ENCODE results near the gene GOLGA6L7.

DNA sequence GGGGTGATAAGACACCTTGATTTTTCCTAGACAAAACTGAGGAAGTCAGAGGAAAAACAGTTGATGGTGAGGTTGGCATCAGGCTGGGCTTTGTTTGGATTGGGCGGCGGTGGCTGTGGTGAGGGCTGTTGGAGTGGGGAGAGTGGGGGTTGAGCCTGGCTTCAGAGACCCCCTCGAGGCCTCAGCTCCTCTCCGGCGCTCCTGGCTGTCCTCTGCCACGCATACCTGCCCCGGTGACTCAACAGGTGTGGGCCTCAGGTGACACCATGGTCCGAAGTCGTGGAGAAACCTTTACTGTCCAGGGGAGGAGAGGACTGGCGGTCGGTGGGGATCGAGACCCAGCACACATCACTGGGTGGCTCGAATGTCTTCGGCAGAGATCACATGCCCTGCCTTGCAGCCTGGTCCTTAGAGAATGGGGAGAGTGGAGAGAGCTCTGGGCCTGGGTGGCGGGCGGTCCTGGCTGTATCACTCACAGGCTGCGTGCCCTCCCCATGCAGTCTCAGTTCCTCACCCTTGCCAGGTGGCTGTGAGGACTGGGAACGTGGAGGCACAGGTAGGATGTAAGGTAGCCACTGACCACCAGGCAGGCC is 40.0 kb upstream of the GOLGA6L7 start:
- TF ChIP-seq, protein P1, sequence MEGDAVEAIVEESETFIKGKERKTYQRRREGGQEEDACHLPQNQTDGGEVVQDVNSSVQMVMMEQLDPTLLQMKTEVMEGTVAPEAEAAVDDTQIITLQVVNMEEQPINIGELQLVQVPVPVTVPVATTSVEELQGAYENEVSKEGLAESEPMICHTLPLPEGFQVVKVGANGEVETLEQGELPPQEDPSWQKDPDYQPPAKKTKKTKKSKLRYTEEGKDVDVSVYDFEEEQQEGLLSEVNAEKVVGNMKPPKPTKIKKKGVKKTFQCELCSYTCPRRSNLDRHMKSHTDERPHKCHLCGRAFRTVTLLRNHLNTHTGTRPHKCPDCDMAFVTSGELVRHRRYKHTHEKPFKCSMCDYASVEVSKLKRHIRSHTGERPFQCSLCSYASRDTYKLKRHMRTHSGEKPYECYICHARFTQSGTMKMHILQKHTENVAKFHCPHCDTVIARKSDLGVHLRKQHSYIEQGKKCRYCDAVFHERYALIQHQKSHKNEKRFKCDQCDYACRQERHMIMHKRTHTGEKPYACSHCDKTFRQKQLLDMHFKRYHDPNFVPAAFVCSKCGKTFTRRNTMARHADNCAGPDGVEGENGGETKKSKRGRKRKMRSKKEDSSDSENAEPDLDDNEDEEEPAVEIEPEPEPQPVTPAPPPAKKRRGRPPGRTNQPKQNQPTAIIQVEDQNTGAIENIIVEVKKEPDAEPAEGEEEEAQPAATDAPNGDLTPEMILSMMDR (IDR thresholded peaks at IDR 0.05; ENCODE audit: extremely low read depth in 1 of 2, insufficient read depth in 1 of 2, low read depth in 1 of 2, low read length in 2 of 2): no peak
- TF ChIP-seq POLR2A (IDR thresholded peaks at IDR 0.05; ENCODE audit: low read depth, low read length): no peak
- TF ChIP-seq JUN (IDR thresholded peaks at IDR 0.05; ENCODE audit: borderline replicate concordance, insufficient read depth, insufficient read length, low read depth): no peak
- TF ChIP-seq POLR2AphosphoS5 (IDR thresholded peaks at IDR 0.05; ENCODE audit: insufficient read depth, low read depth, low read length): no peak
- no peak for TF ChIP-seq EZH2 (IDR thresholded peaks at IDR 0.05; ENCODE audit: borderline replicate concordance, low read depth, low read length, severe bottlenecking)
- TF ChIP-seq FOS (IDR thresholded peaks at IDR 0.05; ENCODE audit: borderline replicate concordance, insufficient read depth, low read length): no peak
- TF ChIP-seq, protein P2, sequence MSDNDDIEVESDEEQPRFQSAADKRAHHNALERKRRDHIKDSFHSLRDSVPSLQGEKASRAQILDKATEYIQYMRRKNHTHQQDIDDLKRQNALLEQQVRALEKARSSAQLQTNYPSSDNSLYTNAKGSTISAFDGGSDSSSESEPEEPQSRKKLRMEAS (IDR thresholded peaks at IDR 0.05; ENCODE audit: insufficient read depth, insufficient read length): no peak
- TF ChIP-seq MYC (IDR thresholded peaks at IDR 0.05; ENCODE audit: low read depth, low read length): no peak
- no peak for TF ChIP-seq GATA2 (IDR thresholded peaks at IDR 0.05; ENCODE audit: insufficient read depth, insufficient read length, low read depth, low read length)
